ENCODE measurements around the gene STX4. TPM values are rescaled to one million over a fixed set of nuclear protein-coding genes. Genes with fewer than 3 reads are reported as not detected.

STX4 gene
- total RNA-seq, 1 experiment from 2014 or later = 32.3 TPM

GRCh38 chr16:31080035-31080629, 46.8 kb downstream of the STX4 start:
- Mint-ChIP-seq H3K27me3 (ENCODE audit: low read depth) (no peaks in the 10 kb centered on the region), H3K36me3 (ENCODE audit: insufficient read depth in 1 of 3, low read depth in 3 of 3) (peaks cover 31 to 59% (median 57%) of the 10 kb centered on the region in 3 experiments; a peak in 6 of 7 replicates), H3K9me3 (no peaks in the 10 kb centered on the region), H3K4me3 (no peak overlapping the region), H3K27ac (no peak overlapping the region), H3K4me1 (peaks cover under 1 to 4% of the 10 kb centered on the region in 2 experiments)
- no peak overlapping the region for H3K18ac ChIP-seq (ENCODE audit: insufficient read length, low read depth, low read length)
- no peak overlapping the region for H4K5ac ChIP-seq (ENCODE audit: insufficient read length, low read depth, low read length)
- no peaks in the 10 kb centered on the region for H3K9me3 ChIP-seq (ENCODE audit: control insufficient read depth, low read depth, low read length)
- no peak overlapping the region for H2BK15ac ChIP-seq (ENCODE audit: low read depth, low read length)
- H3K27ac ChIP-seq (ENCODE audit: insufficient read length, low read depth, low read length) = no peak overlapping the region
- H3K4me2 ChIP-seq (ENCODE audit: insufficient read depth, insufficient read length, low read length) = no peak overlapping the region
- peaks cover 4% of the 10 kb centered on the region for H4K20me1 ChIP-seq (ENCODE audit: control insufficient read depth, insufficient read depth, insufficient read length)
- no peak overlapping the region for H3K23ac ChIP-seq (ENCODE audit: insufficient read length, low read depth, low read length)
- no peak overlapping the region for H4K8ac ChIP-seq (replicated peaks; ENCODE audit: insufficient read length, low read depth, low read length)
- no peak overlapping the region for H2BK120ac ChIP-seq (ENCODE audit: low read depth, low read length, poor library complexity, severe bottlenecking)
- H4K91ac ChIP-seq (ENCODE audit: insufficient read length, low read depth, low read length) = no peak overlapping the region
- H3K79me2 ChIP-seq (ENCODE audit: insufficient read depth, low read length) = peaks cover 2% of the 10 kb centered on the region; the same call in 1 of the 2 replicates
- no peak overlapping the region for H3T11ph ChIP-seq (ENCODE audit: low read length)
- no CpG with 5 or more reads among the region's 40 CpGs for WGBS (ENCODE audit: extremely low coverage, insufficient read length, low lambda C conversion rate)
- TF ChIP-seq CTCF (conservative IDR thresholded peaks at IDR 0.05) = no peak
- no peaks in the 10 kb centered on the region for H3K23me2 ChIP-seq (ENCODE audit: insufficient read length, low read depth, low read length, poor library complexity, severe bottlenecking)
- no peak overlapping the region for H3K9ac ChIP-seq (ENCODE audit: extremely low read depth, insufficient read length, low read length)
- H2BK20ac ChIP-seq (ENCODE audit: low read depth, low read length, poor library complexity, severe bottlenecking) = no peak overlapping the region
- no peaks in the 10 kb centered on the region for H3K79me1 ChIP-seq (ENCODE audit: insufficient read depth, low read depth, low read length, poor library complexity, severe bottlenecking)
- no peak overlapping the region for H3K4ac ChIP-seq (ENCODE audit: low read depth, low read length)
- no peak overlapping the region for H3K14ac ChIP-seq (ENCODE audit: insufficient read depth, low read length)
- no peak overlapping the region for H2BK12ac ChIP-seq (ENCODE audit: insufficient read length, low read depth, low read length)
- no peak overlapping the region for H2BK5ac ChIP-seq (ENCODE audit: insufficient read length, low read length)
- no peak overlapping the region for H3K56ac ChIP-seq (ENCODE audit: insufficient read length, low read depth, low read length)
- no peak overlapping the region for H2AFZ ChIP-seq (ENCODE audit: low read length)
- H3K4me1 ChIP-seq (ENCODE audit: insufficient read depth, low read length) = no peaks in the 10 kb centered on the region
- no peaks in the 10 kb centered on the region for H3K27me3 ChIP-seq (ENCODE audit: insufficient read depth, low read length)
- H2AK5ac ChIP-seq (ENCODE audit: insufficient read length, low read length) = no peak overlapping the region
- DNase-seq = no peak
